ENCODE data around the gene LAMB3. TPM values are rescaled to one million over a fixed set of nuclear protein-coding genes. Genes with fewer than 3 reads are reported as not detected.

The LAMB3 gene
- total and polyA plus RNA-seq, 2 donors (not counting 1 experiment from before 2014, with no cell fraction given), result 0.33 to 0.37 TPM

DNA sequence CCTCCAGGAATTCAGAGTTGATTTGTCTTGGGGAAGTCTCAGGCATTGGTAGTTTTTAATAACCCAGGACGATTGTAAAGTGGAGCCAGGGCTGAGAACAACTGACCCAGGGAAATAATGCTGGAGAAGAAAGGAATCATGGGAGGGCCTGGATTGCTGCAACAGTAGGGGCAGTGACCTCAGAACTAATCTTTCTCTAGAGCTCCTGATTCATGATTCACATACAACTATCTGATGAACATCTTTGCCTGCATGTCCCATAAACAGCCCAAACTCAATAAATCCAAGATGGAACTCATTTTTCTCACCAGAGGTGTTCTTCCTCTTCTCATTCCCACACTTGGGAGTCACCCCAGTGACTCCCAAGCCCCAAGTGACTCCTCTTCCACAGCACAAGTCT, 14.9 kb upstream of the LAMB3 start:
- H3K4me2 ChIP-seq (replicated peaks; ENCODE audit: low read depth, low read length, poor library complexity, severe bottlenecking), result no peak overlapping the region
- no peak overlapping the region for H3K27ac ChIP-seq (ENCODE audit: low read length in 2 of 2)
- peaks cover 4% of the 10 kb centered on the region for H3K27me3 Mint-ChIP-seq
- H3K9ac ChIP-seq (ENCODE audit: low read length), result no peak overlapping the region
- ATAC-seq (ENCODE audit: low read depth) (no peak), DNase-seq (no peak)
- intact Hi-C loops (cut with micrococcal nuclease), result no loop called here
- no peaks in the 10 kb centered on the region for H3K4me1 Mint-ChIP-seq
- H3K9me3 Mint-ChIP-seq (ENCODE audit: insufficient read depth), result no peaks in the 10 kb centered on the region
- H3K4me3 ChIP-seq (ENCODE audit: control extremely low read depth in 1 of 5, extremely low read depth in 1 of 5, insufficient read depth in 1 of 5, low read depth in 2 of 5, low read length in 4 of 5), result no peak overlapping the region
- no peak overlapping the region for H2AFZ ChIP-seq (ENCODE audit: insufficient read depth, low read depth, low read length, poor library complexity, severe bottlenecking)
- H3K4me1 ChIP-seq (ENCODE audit: control insufficient read depth in 2 of 2, insufficient read depth in 2 of 2, low read length in 2 of 2), result no peaks in the 10 kb centered on the region
- no CpG with 5 or more reads among the region's 1 CpG for WGBS (ENCODE audit: insufficient coverage)
- H3K9me3 ChIP-seq (ENCODE audit: control extremely low read depth in 1 of 3, control insufficient read depth in 2 of 3, insufficient read depth in 1 of 3, low read length in 2 of 3), result no peaks in the 10 kb centered on the region
- ChIA-PET POLR2A (no interaction called here), CTCF (no interaction called here)
- no peaks in the 10 kb centered on the region for H3K36me3 ChIP-seq (replicated peaks in 1 of 2; ENCODE audit: control extremely low read depth in 1 of 2, control insufficient read depth in 1 of 2, extremely low read depth in 1 of 2, insufficient read depth in 2 of 2, low read length in 1 of 2)
- no peaks in the 10 kb centered on the region for H3K27me3 ChIP-seq (replicated peaks in 1 of 4; ENCODE audit: control extremely low read depth in 1 of 4, control insufficient read depth in 3 of 4, insufficient read depth in 4 of 4, low read length in 3 of 4)
- H4K20me1 ChIP-seq (ENCODE audit: control insufficient read depth, insufficient read depth, low read length, poor library complexity, severe bottlenecking), result no peaks in the 10 kb centered on the region
- no peaks in the 10 kb centered on the region for H3K79me2 ChIP-seq (ENCODE audit: control insufficient read depth, insufficient read depth, low read length)
- TF ChIP-seq EZH2 (IDR thresholded peaks at IDR 0.05; ENCODE audit: borderline replicate concordance, insufficient read depth, low read depth, low read length, poor library complexity, severe bottlenecking) (no peak), CTCF (IDR thresholded peaks at IDR 0.05) (no peak)
- H3K4me3 Mint-ChIP-seq, result no peak overlapping the region
- no peak overlapping the region for H3K27ac Mint-ChIP-seq

- no peak for ATAC-seq (ENCODE audit: low read depth)
- H3K9me3 Mint-ChIP-seq (ENCODE audit: insufficient read depth), result no peaks in the 10 kb centered on the region
Measured at GRCh38 chr1:209662879-209663327, 10.7 kb upstream of the LAMB3 start.

More at GRCh38 chr1:209662879-209663327, 10.7 kb upstream of the LAMB3 start:
- Histone ChIP-seq H3K4me3 (ENCODE audit: control extremely low read depth in 1 of 5, extremely low read depth in 1 of 5, insufficient read depth in 1 of 5, low read depth in 2 of 5, low read length in 4 of 5) (no peak overlapping the region), H3K4me2 (replicated peaks; ENCODE audit: low read depth, low read length, poor library complexity, severe bottlenecking) (no peak overlapping the region), H4K20me1 (ENCODE audit: control insufficient read depth, insufficient read depth, low read length, poor library complexity, severe bottlenecking) (no peaks in the 10 kb centered on the region), H3K36me3 (replicated peaks in 1 of 2; ENCODE audit: control extremely low read depth in 1 of 2, control insufficient read depth in 1 of 2, extremely low read depth in 1 of 2, insufficient read depth in 2 of 2, low read length in 1 of 2) (no peaks in the 10 kb centered on the region), H3K79me2 (ENCODE audit: control insufficient read depth, insufficient read depth, low read length) (no peaks in the 10 kb centered on the region), H3K27ac (ENCODE audit: low read length in 2 of 2) (no peak overlapping the region), H3K9ac (ENCODE audit: low read length) (no peak overlapping the region), H2AFZ (ENCODE audit: insufficient read depth, low read depth, low read length, poor library complexity, severe bottlenecking) (no peak overlapping the region), H3K9me3 (ENCODE audit: control extremely low read depth in 1 of 3, control insufficient read depth in 2 of 3, insufficient read depth in 1 of 3, low read length in 2 of 3) (no peaks in the 10 kb centered on the region), H3K4me1 (ENCODE audit: control insufficient read depth in 2 of 2, insufficient read depth in 2 of 2, low read length in 2 of 2) (peaks cover 5% of the 10 kb centered on the region in 2 donors), H3K27me3 (replicated peaks in 1 of 4; ENCODE audit: control extremely low read depth in 1 of 4, control insufficient read depth in 3 of 4, insufficient read depth in 4 of 4, low read length in 3 of 4) (peaks cover 0 to 1% (median 0%) of the 10 kb centered on the region in 4 experiments)
- no peak for DNase-seq
- no peak overlapping the region for H3K27ac Mint-ChIP-seq
- peaks cover 13% of the 10 kb centered on the region for H3K27me3 Mint-ChIP-seq
- no peak overlapping the region for H3K4me3 Mint-ChIP-seq
- ChIA-PET CTCF (interaction anchor here (1.8 kb wide), 1 partner anchor 30 kb away, joined by 5 read pairs; no protein-coding TSS in a partner anchor), POLR2A (no interaction called here)
- TF ChIP-seq EZH2 (IDR thresholded peaks at IDR 0.05; ENCODE audit: borderline replicate concordance, insufficient read depth, low read depth, low read length, poor library complexity, severe bottlenecking) (no peak), CTCF (IDR thresholded peaks at IDR 0.05) (no peak)
- H3K4me1 Mint-ChIP-seq, result peaks cover 6% of the 10 kb centered on the region
- WGBS (ENCODE audit: insufficient coverage), result 90% methylated on average over 2 of the region's 3 CpGs
- intact Hi-C loops (cut with micrococcal nuclease), result no loop called here
